HepG2 (cell line): ENCODE data around the gene FNBP1L. TPM values are rescaled to one million over a fixed set of nuclear protein-coding genes. Genes with fewer than 3 reads are reported as not detected.

Experiments
- ATAC-seq: fragments of 200-7000 bp; cut with Tn5 transposase; 3 replicates; pipeline ENCODE4 v1.9.1; 2020; ENCODE audit warnings: mild to moderate bottlenecking, moderate library complexity
- BruUV-seq: library from RNA; stranded (reverse); fragments of 400-500 nt; replicated peaks from 2 replicates; lab custom pipeline; 2021; lab: Mats Ljungman, UMichigan
- CTCF ChIA-PET: fragments of 300-600 bp; formaldehyde crosslinking; extraction: SDS; loops from one replicate; lab custom pipeline; 2021; ENCODE audit warnings: low total read pairs, inconsistent platforms, low intra/inter-chr PET ratio; lab: Yijun Ruan, JAX
- POLR2A ChIA-PET: fragments of 350-600 bp; sonication (Branson Sonifier 250); formaldehyde crosslinking; loops from one replicate; lab custom pipeline; 2020; ENCODE audit warnings: antibody characterized with exemption, inconsistent platforms; lab: Yijun Ruan, JAX
- DNase-seq: peaks from one replicate; pipeline ENCODE4 v3.0.0-alpha.2; 2015; ENCODE audit warnings: low spot score
- FAIRE-seq: peaks from 3 replicates; lab custom pipeline; 2011; peaks lifted over from hg19 to GRCh38; lab: Jason Lieb, UNC
- H2AFZ ChIP-seq: one replicate; pipeline ENCODE4 v1.6.1; 2011; ENCODE audit warnings: low read length, inconsistent platforms
- H3K27ac ChIP-seq: fragments of 300-600 bp; 3 replicates; pipeline ENCODE4 v1.8.0; 2011; ENCODE audit warnings: mixed run types, mild to moderate bottlenecking, mixed read lengths, low read length, inconsistent platforms; ENCODE audit not compliant: insufficient read depth; ENCODE audit errors: extremely low read length
- H3K27me3 ChIP-seq, 2 experiments: fragments of 200-600 bp in 1 of 2; 2 replicates in 1 of 2; 3 replicates in 1 of 2; pipeline versions ENCODE4 v1.6.0 to v1.8.0; 2011; ENCODE audit warnings: low read length in 2 of 2, mild to moderate bottlenecking in 2 of 2, moderate library complexity in 2 of 2, inconsistent platforms in 1 of 2; ENCODE audit not compliant: insufficient read depth in 2 of 2, control insufficient read depth in 1 of 2
- H3K36me3 ChIP-seq, 2 experiments: fragments of 200-600 bp in 1 of 2; replicated peaks in 1 of 2; 2 replicates in 1 of 2; 3 replicates in 1 of 2; pipeline versions ENCODE4 v1.5.1 to v1.8.0; 2011; ENCODE audit warnings: low read length in 2 of 2, inconsistent platforms in 1 of 2; ENCODE audit not compliant: insufficient read depth in 2 of 2, control insufficient read depth in 1 of 2
- H3K4me1 ChIP-seq: 2 replicates; pipeline ENCODE4 v1.5.1; 2012; ENCODE audit warnings: low read length, inconsistent platforms; ENCODE audit not compliant: insufficient read depth
- H3K4me2 ChIP-seq: 2 replicates; pipeline ENCODE4 v1.6.0; 2011; ENCODE audit warnings: low read depth, low read length, inconsistent platforms
- H3K4me3 ChIP-seq, 3 experiments: fragments of 200-600 bp in 1 of 3; sonication (generic), shearing (Covaris generic) in 1 of 3; replicated peaks in 1 of 3; 2 replicates each; pipeline ENCODE4 v1.5.1; 2011 to 2016; ENCODE audit warnings: low read length in 3 of 3, inconsistent platforms in 2 of 3, low read depth in 2 of 3, mild to moderate bottlenecking in 2 of 3, control low read depth in 1 of 3, mixed read lengths in 1 of 3; ENCODE audit not compliant: insufficient read depth in 1 of 3
- H3K79me2 ChIP-seq: one replicate; pipeline ENCODE4 v1.6.1; 2011; ENCODE audit warnings: low read length, inconsistent platforms; ENCODE audit not compliant: insufficient read depth
- H3K9ac ChIP-seq: 2 replicates; pipeline ENCODE4 v1.6.0; 2011; ENCODE audit warnings: mild to moderate bottlenecking, low read depth, low read length, inconsistent platforms; ENCODE audit not compliant: insufficient read depth
- H3K9me3 ChIP-seq: 2 replicates; pipeline ENCODE4 v1.5.1; 2012; ENCODE audit warnings: mild to moderate bottlenecking, low read length
- H4K20me1 ChIP-seq: 2 replicates; pipeline ENCODE4 v1.6.0; 2011; ENCODE audit warnings: inconsistent platforms, mild to moderate bottlenecking, low read length, moderate library complexity; ENCODE audit not compliant: insufficient read depth
- LCORL ChIP-seq, 2 experiments: fragments of 450-650 bp in 1 of 2; sonication (generic) in 1 of 2; formaldehyde crosslinking in 1 of 2; IDR thresholded peaks; 2 replicates each; pipeline versions ENCODE4 v1.5.0 to v1.6.1; 2017 to 2020; ENCODE audit warnings: antibody characterized with exemption in 1 of 2, missing genetic modification reagents in 1 of 2
- NFAT5 ChIP-seq: sonication (generic); formaldehyde crosslinking; IDR thresholded peaks from 2 replicates; pipeline ENCODE4 v1.4.0; 2020; ENCODE audit warnings: missing genetic modification reagents
- NR2F2 ChIP-seq: IDR thresholded peaks from 2 replicates; pipeline ENCODE4 v1.6.1; 2012; ENCODE audit warnings: low read depth, inconsistent platforms, borderline replicate concordance
- RAD51 ChIP-seq: fragments of 450-650 bp; IDR thresholded peaks from 2 replicates; pipeline ENCODE4 v1.6.1; 2016; ENCODE audit warnings: borderline replicate concordance
- SP4 ChIP-seq: sonication (generic); formaldehyde crosslinking; IDR thresholded peaks from 2 replicates; pipeline ENCODE4 v1.8.1; 2023; ENCODE audit warnings: mild to moderate bottlenecking, missing genetic modification reagents
- TAF15 ChIP-seq: fragments of 200-400 bp; formaldehyde crosslinking; IDR thresholded peaks from one replicate; pipeline ENCODE4 v1.6.1; 2018; ENCODE audit warnings: mild to moderate bottlenecking, low read depth, low read length; ENCODE audit not compliant: poor library complexity, severe bottlenecking
- ZFP90 ChIP-seq: sonication (generic); formaldehyde crosslinking; IDR thresholded peaks from 2 replicates; pipeline ENCODE4 v1.8.0; 2022; ENCODE audit warnings: missing genetic modification reagents, mild to moderate bottlenecking, inconsistent platforms, borderline replicate concordance
- ZNF530 ChIP-seq: sonication (generic); formaldehyde crosslinking; IDR thresholded peaks from 2 replicates; pipeline ENCODE4 v1.5.0; 2020; ENCODE audit warnings: low read depth, mild to moderate bottlenecking, missing genetic modification reagents
- ZNF691 ChIP-seq: sonication (generic); formaldehyde crosslinking; IDR thresholded peaks from 2 replicates; pipeline ENCODE4 v1.4.0; 2020; ENCODE audit warnings: missing genetic modification reagents, low read depth, mild to moderate bottlenecking, borderline replicate concordance
- ZNF784 ChIP-seq: sonication (generic); formaldehyde crosslinking; IDR thresholded peaks from 2 replicates; pipeline ENCODE4 v1.5.1; 2020; ENCODE audit warnings: missing genetic modification reagents, mild to moderate bottlenecking, borderline replicate concordance
- WGBS: methylation state at CpG from one replicate; pipeline ENCODE4 v1.1.6; 2017; ENCODE audit warnings: low lambda C conversion rate; 5-methylcytosine and 5-hydroxymethylcytosine counted together
- in situ Hi-C: cut with HindIII; loops from 2 replicates; pipeline ENCODE4 v1.10.0; 2017; ENCODE audit warnings: low pct_unique_long_range_greater_than_20kb; ENCODE audit not compliant: extremely low pct_ligation_motif_present
- intact Hi-C: fragments of 100-400 bp; cut with micrococcal nuclease; formaldehyde crosslinking; loops from one replicate; pipeline ENCODE4 v1.10.0; 2022; ENCODE audit not compliant: unreplicated experiment
- polyA plus RNA-seq, 8 experiments: library from polyadenylated mRNA; depleted of rRNA in 3 of 8; stranded (reverse) in 7 of 8; unstranded in 1 of 8; fragments of >200 nt; fragmentation: Illumina TruSeq in 4 of 8; extraction: Trizol in 4 of 8; gene quantifications; 2 replicates each; pipeline versions ENCODE4 v1.2.1 to v1.2.3, GENCODE V29; 2011 to 2016; ENCODE audit warnings: low read depth in 4 of 8, missing spikeins in 1 of 8, mixed read lengths in 1 of 8; ENCODE audit not compliant: insufficient read depth in 1 of 8
- total RNA-seq, 5 experiments: library from RNA; depleted of rRNA; stranded (reverse); fragments of >200 nt; fragmentation: Illumina TruSeq; extraction: Trizol; gene quantifications; 2 replicates each; pipeline ENCODE4 v1.2.3, GENCODE V29; 2016; ENCODE audit warnings: low read depth in 1 of 5

Gene FNBP1L
- total and polyA plus RNA-seq, 2 of the 13 experiments (the other 11 are each of a cell fraction or from before 2014, with no cell fraction given) = 24.1 to 27.1 TPM

GRCh38 chr1:93569489-93569888, 121.6 kb downstream of the FNBP1L start:
- Histone ChIP-seq H3K9ac (no peak overlapping the region), H3K4me3 (no peak overlapping the region), H3K27ac (no peak overlapping the region), H3K4me2 (no peak overlapping the region)
- no peak for TF ChIP-seq ZNF691 (CRISPR knock-in tag)
- no peak for TF ChIP-seq NR2F2
- TF ChIP-seq TAF15 = no peak
- no peak for TF ChIP-seq LCORL (IDR thresholded peaks at IDR 0.05)
- no peak for TF ChIP-seq LCORL (CRISPR knock-in tag; IDR thresholded peaks at IDR 0.05)
- no peak for TF ChIP-seq NFAT5
- no peak for TF ChIP-seq RAD51
- no peak for TF ChIP-seq ZFP90 (CRISPR knock-in tag)
- no peak for TF ChIP-seq ZNF530 (CRISPR knock-in tag)
- TF ChIP-seq SP4 (CRISPR knock-in tag) = no peak
- no peak for TF ChIP-seq ZNF784 (CRISPR knock-in tag)
- TF ChIP-seq, all 625 proteins: peak for 0
- DNase-seq (no peak), FAIRE-seq (no peak), ATAC-seq (no peak)
- Histone ChIP-seq H3K79me2 (no peaks in the 10 kb centered on the region), H3K27me3 (no peaks in the 10 kb centered on the region), H3K9me3 (no peaks in the 10 kb centered on the region), H4K20me1 (no peaks in the 10 kb centered on the region), H3K4me1 (no peaks in the 10 kb centered on the region), H2AFZ (no peak overlapping the region), H3K36me3 (peaks cover 7 to 37% of the 10 kb centered on the region in 2 experiments)
- ChIA-PET POLR2A (no interaction called here), CTCF (no interaction called here)
- no TSS peak for BruUV-seq
- in situ Hi-C loops (no loop called here), intact Hi-C loops (no loop called here)
- 100% methylated on average over 2 of the region's 2 CpGs for WGBS
